HepG2 (cell line): Measurements from ENCODE around the gene NET1. TPM values are rescaled to one million over a fixed set of nuclear protein-coding genes. Genes with fewer than 3 reads are reported as not detected.

Source experiments
- EHMT2 ChIP-seq: fragments of 200-600 bp; sonication (generic); IDR thresholded peaks from 2 replicates; pipeline ENCODE4 v1.7.0; 2017; ENCODE audit warnings: antibody characterized with exemption, low read depth, low read length, borderline replicate concordance
- ERF ChIP-seq: IDR thresholded peaks from 2 replicates; pipeline ENCODE4 v1.6.1; 2018; ENCODE audit warnings: missing biosample characterization, missing genetic modification reagents
- IKZF4 ChIP-seq: sonication (generic); formaldehyde crosslinking; IDR thresholded peaks from 2 replicates; pipeline ENCODE4 v1.5.1; 2020; ENCODE audit warnings: borderline replicate concordance, mild to moderate bottlenecking, low read depth, missing genetic modification reagents; ENCODE audit errors: not compliant biosample characterization
- MATR3 ChIP-seq: sonication (generic); formaldehyde crosslinking; IDR thresholded peaks from 2 replicates; pipeline ENCODE4 v1.4.0; 2020; ENCODE audit warnings: missing genetic modification reagents
- POGZ ChIP-seq: sonication (generic); formaldehyde crosslinking; IDR thresholded peaks from 2 replicates; pipeline ENCODE4 v1.4.0; 2020; ENCODE audit warnings: mild to moderate bottlenecking, missing genetic modification reagents
- PRPF4 ChIP-seq: fragments of 200-400 bp; formaldehyde crosslinking; IDR thresholded peaks from 2 replicates; pipeline ENCODE4 v1.6.1; 2016; ENCODE audit warnings: low read length, low read depth; ENCODE audit not compliant: poor library complexity, severe bottlenecking
- RAD21 ChIP-seq: fragments of 450-650 bp; formaldehyde crosslinking; IDR thresholded peaks from 2 replicates; pipeline ENCODE4 v1.5.0; 2020; ENCODE audit warnings: mild to moderate bottlenecking
- REPIN1 ChIP-seq: sonication (generic); formaldehyde crosslinking; IDR thresholded peaks from 2 replicates; pipeline ENCODE4 v1.8.0; 2022; ENCODE audit warnings: missing genetic modification reagents, low read depth, mild to moderate bottlenecking, borderline replicate concordance
- RFXANK ChIP-seq: IDR thresholded peaks from 2 replicates; pipeline ENCODE4 v1.6.1; 2016
- SATB2 ChIP-seq: sonication (generic); formaldehyde crosslinking; IDR thresholded peaks from 2 replicates; pipeline ENCODE4 v1.5.0; 2020; ENCODE audit warnings: missing genetic modification reagents
- WIZ ChIP-seq: sonication (generic); formaldehyde crosslinking; IDR thresholded peaks from 2 replicates; pipeline ENCODE4 v1.5.1; 2020; ENCODE audit warnings: mild to moderate bottlenecking, missing genetic modification reagents
- XBP1 ChIP-seq: sonication (generic); formaldehyde crosslinking; IDR thresholded peaks from 2 replicates; pipeline ENCODE4 v1.5.0; 2020; ENCODE audit warnings: missing genetic modification reagents
- ZNF12 ChIP-seq: sonication (generic); formaldehyde crosslinking; IDR thresholded peaks from 2 replicates; pipeline ENCODE4 v1.5.0; 2020; ENCODE audit warnings: missing genetic modification reagents
- ZNF24 ChIP-seq: fragments of 450-650 bp; IDR thresholded peaks from 2 replicates; pipeline ENCODE4 v1.6.1; 2017; ENCODE audit warnings: antibody characterized with exemption, mild to moderate bottlenecking
- ZNF367 ChIP-seq: sonication (generic); formaldehyde crosslinking; IDR thresholded peaks from 2 replicates; pipeline ENCODE4 v1.4.0; 2020; ENCODE audit warnings: missing genetic modification reagents, borderline replicate concordance
- ZNF557 ChIP-seq: sonication (generic); formaldehyde crosslinking; IDR thresholded peaks from 2 replicates; pipeline ENCODE4 v1.4.0; 2020; ENCODE audit warnings: missing genetic modification reagents
- ZNF674 ChIP-seq: sonication (generic); formaldehyde crosslinking; IDR thresholded peaks from 2 replicates; pipeline ENCODE4 v1.5.0; 2020; ENCODE audit warnings: low read depth, mild to moderate bottlenecking, missing genetic modification reagents
- ZNF766 ChIP-seq: sonication (generic); formaldehyde crosslinking; IDR thresholded peaks from 2 replicates; pipeline ENCODE4 v1.5.0; 2020; ENCODE audit warnings: missing genetic modification reagents, borderline replicate concordance
- ZNF775 ChIP-seq: sonication (generic); formaldehyde crosslinking; IDR thresholded peaks from 2 replicates; pipeline ENCODE4 v1.4.0; 2020; ENCODE audit warnings: missing genetic modification reagents, mild to moderate bottlenecking, moderate library complexity, borderline replicate concordance
- ZNF777 ChIP-seq: sonication (generic); formaldehyde crosslinking; IDR thresholded peaks from 2 replicates; pipeline ENCODE4 v1.4.0; 2020; ENCODE audit warnings: missing genetic modification reagents
- ZSCAN9 ChIP-seq: IDR thresholded peaks from 2 replicates; pipeline ENCODE4 v1.6.1; 2016; ENCODE audit warnings: borderline replicate concordance
- polyA plus RNA-seq, 8 experiments: library from polyadenylated mRNA; depleted of rRNA in 3 of 8; stranded (reverse) in 7 of 8; unstranded in 1 of 8; fragments of >200 nt; fragmentation: Illumina TruSeq in 4 of 8; extraction: Trizol in 4 of 8; gene quantifications; 2 replicates each; pipeline versions ENCODE4 v1.2.1 to v1.2.3, GENCODE V29; 2011 to 2016; ENCODE audit warnings: low read depth in 4 of 8, missing spikeins in 1 of 8, mixed read lengths in 1 of 8; ENCODE audit not compliant: insufficient read depth in 1 of 8
- total RNA-seq, 5 experiments: library from RNA; depleted of rRNA; stranded (reverse); fragments of >200 nt; fragmentation: Illumina TruSeq; extraction: Trizol; gene quantifications; 2 replicates each; pipeline ENCODE4 v1.2.3, GENCODE V29; 2016; ENCODE audit warnings: low read depth in 1 of 5
- TF ChIP-seq, protein P1 (sequence below): sonication (generic); formaldehyde crosslinking; IDR thresholded peaks from 2 replicates; pipeline ENCODE4 v1.5.0; 2020; ENCODE audit warnings: missing genetic modification reagents
- TF ChIP-seq, protein P2 (sequence below): sonication (generic); formaldehyde crosslinking; IDR thresholded peaks from 2 replicates; pipeline ENCODE4 v1.5.0; 2020; ENCODE audit warnings: missing genetic modification reagents
- TF ChIP-seq, protein P3 (sequence below): sonication (generic); formaldehyde crosslinking; IDR thresholded peaks from 2 replicates; pipeline ENCODE4 v1.8.0; 2022; ENCODE audit warnings: low read depth, missing genetic modification reagents
- TF ChIP-seq, protein P4 (sequence below): sonication (generic); formaldehyde crosslinking; IDR thresholded peaks from 2 replicates; pipeline ENCODE4 v1.8.0; 2022; ENCODE audit warnings: mild to moderate bottlenecking, missing genetic modification reagents; ENCODE audit not compliant: insufficient replicate concordance
- TF ChIP-seq, protein P5 (sequence below): sonication (generic); formaldehyde crosslinking; IDR thresholded peaks from 2 replicates; pipeline ENCODE4 v1.5.1; 2020; ENCODE audit warnings: mild to moderate bottlenecking, missing genetic modification reagents, borderline replicate concordance

NET1 gene
- total and polyA plus RNA-seq, 2 of the 13 experiments (the other 11 are each of a cell fraction or from before 2014, with no cell fraction given) = 48.1 to 65.8 TPM

DNA sequence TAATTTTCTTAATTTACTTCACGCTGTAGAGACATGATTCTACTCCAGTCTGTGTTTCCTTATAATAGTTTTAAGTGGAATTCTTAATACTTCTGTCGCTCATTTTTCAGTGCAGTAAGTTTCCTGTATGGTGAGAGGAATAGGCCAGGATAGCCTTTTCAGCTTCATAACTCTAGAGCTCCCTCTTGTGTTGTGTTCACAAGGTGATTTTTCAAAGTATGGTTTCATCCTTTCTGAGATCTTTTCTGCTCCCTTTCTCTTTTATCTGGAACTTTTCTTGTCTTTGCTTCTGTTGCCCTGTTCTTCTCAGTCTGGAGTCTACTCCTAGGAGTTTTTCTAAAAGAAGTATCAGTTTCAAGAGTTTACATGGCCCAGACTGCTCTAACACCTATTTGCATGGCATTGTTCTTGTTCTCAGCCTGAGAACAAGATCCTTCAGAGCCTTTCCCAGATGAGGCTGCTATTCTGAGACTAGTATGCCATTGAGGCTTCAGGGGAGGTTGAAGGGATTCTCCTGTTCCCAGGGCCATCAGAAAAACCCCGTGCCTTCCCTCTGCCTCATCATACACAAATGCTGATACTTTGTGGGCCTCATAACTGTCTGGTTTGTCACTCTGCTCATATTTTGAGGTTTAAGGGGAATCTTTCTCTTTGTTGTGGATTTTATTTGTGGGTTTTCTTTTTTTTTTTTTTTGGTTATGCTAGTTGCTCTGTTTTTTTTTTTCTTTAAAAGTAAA is 21.8 kb downstream of the NET1 start (continued):
- TF ChIP-seq ZNF775 = no peak
- no peak for TF ChIP-seq ZNF766
- peak; percentile 59; the same call in 1 of the 2 replicates for TF ChIP-seq RAD21 (CRISPR knock-in tag)
- TF ChIP-seq, protein P1, sequence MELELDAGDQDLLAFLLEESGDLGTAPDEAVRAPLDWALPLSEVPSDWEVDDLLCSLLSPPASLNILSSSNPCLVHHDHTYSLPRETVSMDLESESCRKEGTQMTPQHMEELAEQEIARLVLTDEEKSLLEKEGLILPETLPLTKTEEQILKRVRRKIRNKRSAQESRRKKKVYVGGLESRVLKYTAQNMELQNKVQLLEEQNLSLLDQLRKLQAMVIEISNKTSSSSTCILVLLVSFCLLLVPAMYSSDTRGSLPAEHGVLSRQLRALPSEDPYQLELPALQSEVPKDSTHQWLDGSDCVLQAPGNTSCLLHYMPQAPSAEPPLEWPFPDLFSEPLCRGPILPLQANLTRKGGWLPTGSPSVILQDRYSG (CRISPR knock-in tag) = 0 out of 2 replicates have a peak, but pooled peaks have one; percentile 34
- TF ChIP-seq, protein P2, sequence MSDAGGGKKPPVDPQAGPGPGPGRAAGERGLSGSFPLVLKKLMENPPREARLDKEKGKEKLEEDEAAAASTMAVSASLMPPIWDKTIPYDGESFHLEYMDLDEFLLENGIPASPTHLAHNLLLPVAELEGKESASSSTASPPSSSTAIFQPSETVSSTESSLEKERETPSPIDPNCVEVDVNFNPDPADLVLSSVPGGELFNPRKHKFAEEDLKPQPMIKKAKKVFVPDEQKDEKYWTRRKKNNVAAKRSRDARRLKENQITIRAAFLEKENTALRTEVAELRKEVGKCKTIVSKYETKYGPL (CRISPR knock-in tag) = no peak
- TF ChIP-seq ZNF777 (CRISPR knock-in tag) = no peak
- no peak for TF ChIP-seq WIZ
- no peak for TF ChIP-seq IKZF4
- TF ChIP-seq REPIN1 = no peak
- no peak for TF ChIP-seq MATR3 (CRISPR knock-in tag)
- TF ChIP-seq EHMT2 = no peak
- no peak for TF ChIP-seq ERF (CRISPR knock-in tag)
- no peak for TF ChIP-seq ZNF557
- TF ChIP-seq ZNF12 = peak; percentile 88
- TF ChIP-seq PRPF4 = no peak
- TF ChIP-seq ZNF24 = no peak
- peak; percentile 16; the same call in 1 of the 2 replicates for TF ChIP-seq ZSCAN9 (CRISPR knock-in tag)
- no peak for TF ChIP-seq XBP1
- no peak for TF ChIP-seq POGZ (CRISPR knock-in tag)
- TF ChIP-seq, protein P3, sequence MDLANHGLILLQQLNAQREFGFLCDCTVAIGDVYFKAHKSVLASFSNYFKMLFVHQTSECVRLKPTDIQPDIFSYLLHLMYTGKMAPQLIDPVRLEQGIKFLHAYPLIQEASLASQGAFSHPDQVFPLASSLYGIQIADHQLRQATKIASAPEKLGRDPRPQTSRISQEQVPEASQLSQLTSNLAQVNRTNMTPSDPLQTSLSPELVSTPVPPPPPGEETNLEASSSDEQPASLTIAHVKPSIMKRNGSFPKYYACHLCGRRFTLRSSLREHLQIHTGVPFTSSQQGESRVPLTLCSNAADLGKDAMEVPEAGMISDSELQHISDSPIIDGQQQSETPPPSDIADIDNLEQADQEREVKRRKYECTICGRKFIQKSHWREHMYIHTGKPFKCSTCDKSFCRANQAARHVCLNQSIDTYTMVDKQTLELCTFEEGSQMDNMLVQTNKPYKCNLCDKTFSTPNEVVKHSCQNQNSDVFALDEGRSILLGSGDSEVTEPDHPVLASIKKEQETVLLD (CRISPR knock-in tag) = no peak
- TF ChIP-seq ZNF674 (CRISPR knock-in tag) = no peak
- TF ChIP-seq RFXANK (CRISPR knock-in tag) = no peak
- TF ChIP-seq ZNF367 = no peak
- TF ChIP-seq, protein P4, sequence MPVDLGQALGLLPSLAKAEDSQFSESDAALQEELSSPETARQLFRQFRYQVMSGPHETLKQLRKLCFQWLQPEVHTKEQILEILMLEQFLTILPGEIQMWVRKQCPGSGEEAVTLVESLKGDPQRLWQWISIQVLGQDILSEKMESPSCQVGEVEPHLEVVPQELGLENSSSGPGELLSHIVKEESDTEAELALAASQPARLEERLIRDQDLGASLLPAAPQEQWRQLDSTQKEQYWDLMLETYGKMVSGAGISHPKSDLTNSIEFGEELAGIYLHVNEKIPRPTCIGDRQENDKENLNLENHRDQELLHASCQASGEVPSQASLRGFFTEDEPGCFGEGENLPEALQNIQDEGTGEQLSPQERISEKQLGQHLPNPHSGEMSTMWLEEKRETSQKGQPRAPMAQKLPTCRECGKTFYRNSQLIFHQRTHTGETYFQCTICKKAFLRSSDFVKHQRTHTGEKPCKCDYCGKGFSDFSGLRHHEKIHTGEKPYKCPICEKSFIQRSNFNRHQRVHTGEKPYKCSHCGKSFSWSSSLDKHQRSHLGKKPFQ (CRISPR knock-in tag) = no peak
- TF ChIP-seq, protein P5, sequence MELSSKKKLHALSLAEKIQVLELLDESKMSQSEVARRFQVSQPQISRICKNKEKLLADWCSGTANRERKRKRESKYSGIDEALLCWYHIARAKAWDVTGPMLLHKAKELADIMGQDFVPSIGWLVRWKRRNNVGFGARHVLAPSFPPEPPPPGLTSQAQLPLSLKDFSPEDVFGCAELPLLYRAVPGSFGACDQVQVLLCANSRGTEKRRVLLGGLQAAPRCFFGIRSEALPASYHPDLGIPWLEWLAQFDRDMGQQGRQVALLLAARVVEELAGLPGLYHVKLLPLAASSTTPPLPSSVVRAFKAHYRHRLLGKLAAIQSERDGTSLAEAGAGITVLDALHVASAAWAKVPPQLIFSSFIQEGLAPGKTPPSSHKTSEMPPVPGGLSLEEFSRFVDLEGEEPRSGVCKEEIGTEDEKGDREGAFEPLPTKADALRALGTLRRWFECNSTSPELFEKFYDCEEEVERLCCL (CRISPR knock-in tag) = no peak
- TF ChIP-seq SATB2 (CRISPR knock-in tag) = no peak
